Right ventricle myocardium superior (tissue), 1 donor: Measurements from ENCODE around the gene BICD1. TPM values are rescaled to one million over a fixed set of nuclear protein-coding genes. Genes with fewer than 3 reads are reported as not detected.
"Not testable (repeated sequence)": the region's sequence is repeated elsewhere in the genome, so short reads cannot be mapped to it uniquely, and the experiment has no call there.

ENCODE experiments used
- ATAC-seq: fragments of 200-7000 bp; cut with Tn5 transposase; one replicate; pipeline ENCODE4 v1.9.1; 2020; ENCODE audit warnings: mild to moderate bottlenecking; ENCODE audit not compliant: poor library complexity
- DNase-seq: peaks from one replicate; pipeline ENCODE4 v3.0.0-alpha.2; 2020
- intact Hi-C: fragments of 100-400 bp; cut with DNase I; formaldehyde crosslinking; loops from one replicate; pipeline ENCODE4 v1.11.2; 2022
- total RNA-seq: library from RNA; stranded (reverse); fragmentation: NEBNext Ultra II Directional; extraction: Animal tissue kit (Norgen Biotek cat#: 25700); gene quantifications from one replicate; pipeline ENCODE4 v1.2.1, GENCODE V29; 2021
- donor health status: DM: no; HTN: yes; CAD: no; lungs with severe emphysema.

Gene BICD1
- total RNA-seq, 1 donor from 2014 or later: 3.5 TPM

- DNase-seq (no peak), ATAC-seq (no peak)
- intact Hi-C loops: no loop called here
Observed at GRCh38 chr12:32257695-32258496, 151.2 kb downstream of the BICD1 start.

- DNase-seq (no peak), ATAC-seq (no peak)
- intact Hi-C loops: no loop called here
Observed at GRCh38 chr12:32260696-32261095, 154.0 kb downstream of the BICD1 start.

DNA sequence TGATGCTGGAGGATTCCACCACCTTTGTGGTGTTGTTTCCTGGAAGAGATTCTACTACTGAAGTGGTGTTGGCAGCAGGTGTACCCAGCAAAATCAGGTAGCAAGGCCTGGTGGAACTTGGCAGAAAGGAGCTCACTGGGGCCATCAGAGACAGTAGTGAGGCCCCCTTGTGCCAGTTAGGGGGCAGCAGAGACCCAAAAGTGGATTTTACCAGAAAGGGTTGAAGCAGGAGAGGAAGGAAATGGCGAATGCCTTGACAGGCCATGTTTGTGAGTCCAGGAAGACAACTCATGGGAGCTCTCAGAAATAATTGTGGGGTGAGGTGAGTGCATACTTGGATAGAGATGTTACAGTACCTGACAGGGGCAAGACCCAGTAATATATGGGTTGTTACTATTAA lies 155.0 kb downstream of the BICD1 start:
- intact Hi-C loops: no loop called here
- ATAC-seq (no peak), DNase-seq (no peak)

DNA sequence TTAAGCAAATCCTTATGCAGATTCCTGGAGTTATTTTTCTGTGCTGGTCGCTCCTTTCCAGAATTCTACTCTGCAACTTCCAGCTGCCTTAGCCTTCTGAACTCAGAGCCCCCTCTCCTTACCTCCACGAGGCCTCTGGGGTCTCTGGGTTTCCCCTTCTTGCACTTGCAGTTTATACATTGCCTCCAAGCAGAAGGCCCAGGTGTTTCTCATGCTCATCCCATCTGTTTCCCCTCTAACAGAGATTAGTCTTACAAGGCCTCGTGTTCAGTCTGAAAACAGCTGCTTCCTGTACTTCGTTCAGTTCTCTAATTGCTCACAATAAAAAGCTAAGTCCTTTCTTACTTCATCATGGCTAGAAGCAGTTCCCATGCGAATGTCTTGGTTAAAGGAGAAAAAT lies 158.3 kb downstream of the BICD1 start:
- intact Hi-C loops: no loop called here

DNA sequence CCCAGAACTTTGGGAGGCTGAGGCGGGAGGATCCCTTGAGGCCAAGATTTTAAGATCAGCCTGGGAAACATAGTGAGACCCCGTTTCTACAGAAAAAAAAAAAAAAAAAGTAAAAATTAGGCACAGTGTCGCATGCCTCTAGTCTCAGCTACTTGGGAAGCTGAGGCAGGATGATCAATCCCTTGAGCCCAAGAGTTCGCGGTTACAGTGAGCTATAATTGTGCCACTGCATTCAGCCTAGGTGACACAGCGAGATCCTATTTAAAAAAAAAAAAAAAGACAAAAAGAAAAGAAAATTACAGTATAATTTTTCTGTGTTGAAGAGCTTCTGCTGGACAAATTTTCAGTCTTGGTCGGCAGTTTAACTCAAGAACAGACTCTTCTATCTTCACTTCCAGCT lies 158.8 kb downstream of the BICD1 start:
- DNase-seq: no peak
- no peak for ATAC-seq
- intact Hi-C loops: no loop called here

More for the DNA sequence above, 158.3 kb downstream of the BICD1 start:
- no peak for ATAC-seq
- no peak for DNase-seq

- intact Hi-C loops: no loop called here
- DNase-seq (no peak), ATAC-seq (no peak)
Observed at GRCh38 chr12:32265951-32266350, 159.3 kb downstream of the BICD1 start.

GRCh38 chr12:32266756-32267155 lies 160.1 kb downstream of the BICD1 start:
- DNase-seq: no peak
- intact Hi-C loops: no loop called here
- no peak for ATAC-seq

GRCh38 chr12:32270818-32271710 lies 164.4 kb downstream of the BICD1 start:
- ATAC-seq (no peak), DNase-seq (no peak)
- intact Hi-C loops: no loop called here

- ATAC-seq (no peak), DNase-seq (no peak)
- intact Hi-C loops: no loop called here
Observed at GRCh38 chr12:32272465-32272864, 165.8 kb downstream of the BICD1 start.

DNA sequence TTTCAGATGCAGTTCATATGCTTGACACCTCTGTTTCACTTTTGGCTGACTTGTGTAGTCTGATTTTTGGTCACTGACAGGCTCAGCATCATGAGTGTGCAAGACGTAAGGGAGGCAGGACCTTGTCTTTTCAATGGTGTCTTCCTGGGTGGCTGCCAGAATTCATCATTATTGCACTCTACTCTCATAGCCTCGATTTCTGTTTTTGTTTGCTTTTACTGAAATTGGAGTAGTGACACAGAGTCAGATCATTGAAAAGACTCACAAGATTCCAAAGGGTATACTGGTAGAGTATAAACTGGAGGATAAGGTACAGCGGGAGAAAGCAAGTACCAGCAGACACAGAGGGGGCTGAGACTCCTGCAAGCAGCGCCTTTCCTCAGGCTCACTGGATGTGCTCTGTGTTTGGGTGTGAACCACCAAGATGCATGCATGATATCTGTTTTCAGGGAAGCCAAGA lies 166.4 kb downstream of the BICD1 start:
- intact Hi-C loops: no loop called here
- DNase-seq: no peak
- ATAC-seq: no peak

DNA sequence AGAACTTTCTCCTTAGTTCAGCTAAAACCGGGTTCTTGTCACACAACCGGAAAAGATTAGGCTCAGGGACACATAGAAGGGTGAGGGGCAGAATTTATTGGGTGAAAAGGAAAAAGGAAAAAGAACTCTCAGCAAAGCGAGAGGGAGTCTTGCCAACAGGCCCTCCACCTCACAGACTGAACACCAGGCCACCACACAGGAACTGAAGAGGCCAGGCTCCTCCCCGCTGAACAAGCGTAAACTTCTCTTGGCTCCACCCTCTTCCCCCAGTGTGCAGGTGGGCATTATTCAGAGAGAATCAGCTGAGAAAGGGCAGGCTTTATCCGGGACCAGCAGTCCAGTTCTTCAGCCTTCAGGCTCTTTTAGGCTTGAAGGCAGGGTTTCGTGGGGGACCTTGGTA lies 167.1 kb downstream of the BICD1 start:
- DNase-seq: no peak
- ATAC-seq: no peak
- intact Hi-C loops: no loop called here

- ATAC-seq (no peak), DNase-seq (no peak)
- intact Hi-C loops: no loop called here
Observed at GRCh38 chr12:32274665-32275064, 168.0 kb downstream of the BICD1 start.

DNA sequence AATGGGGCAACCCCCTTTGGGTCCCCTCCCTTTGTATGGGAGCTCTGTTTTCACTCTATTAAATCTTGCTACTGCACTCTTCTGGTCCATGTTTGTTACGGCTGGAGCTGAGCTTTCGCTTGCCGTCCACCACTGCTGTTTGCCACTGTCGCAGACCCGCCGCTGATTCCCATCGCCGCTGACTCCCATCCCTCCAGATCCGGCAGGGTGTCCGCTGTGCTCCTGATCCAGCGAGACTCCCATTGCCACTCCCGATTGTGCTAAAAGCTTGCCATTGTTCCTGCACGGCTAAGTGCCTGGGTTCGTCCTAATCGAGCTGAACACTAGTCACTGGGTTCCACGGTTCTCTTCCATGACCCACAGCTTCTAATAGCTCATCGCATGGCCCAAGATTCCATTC lies 168.9 kb downstream of the BICD1 start:
- intact Hi-C loops, DNase-seq, ATAC-seq: not testable (repeated sequence)

GRCh38 chr12:32277774-32278173 lies 171.1 kb downstream of the BICD1 start:
- no peak for DNase-seq
- no peak for ATAC-seq
- intact Hi-C loops: no loop called here

GRCh38 chr12:32281098-32281497 lies 174.5 kb downstream of the BICD1 start:
- no peak for ATAC-seq
- DNase-seq: no peak
- intact Hi-C loops: no loop called here

DNA sequence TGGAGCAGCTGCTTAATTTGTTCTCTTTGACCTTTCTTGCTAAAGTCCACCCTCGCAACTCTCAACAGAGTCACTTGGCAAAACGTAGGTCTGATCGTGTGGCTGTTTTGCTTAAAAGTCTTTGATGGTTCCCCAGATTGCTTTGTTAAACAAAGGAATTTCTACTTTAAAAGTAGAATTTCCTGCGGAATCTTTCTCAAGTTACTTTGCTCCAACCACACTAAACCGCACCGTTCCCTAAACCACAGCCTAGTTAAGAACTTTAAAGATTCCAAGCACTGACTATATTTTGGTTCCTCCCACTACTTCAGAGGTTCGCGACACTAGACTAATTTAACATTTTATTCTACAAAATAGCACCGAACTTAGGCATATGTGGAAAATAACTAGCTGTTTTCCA lies 177.9 kb downstream of the BICD1 start:
- DNase-seq (no peak), ATAC-seq (no peak)
- intact Hi-C loops: no loop called here

GRCh38 chr12:32285021-32285420 lies 178.4 kb downstream of the BICD1 start:
- intact Hi-C loops: no loop called here

DNA sequence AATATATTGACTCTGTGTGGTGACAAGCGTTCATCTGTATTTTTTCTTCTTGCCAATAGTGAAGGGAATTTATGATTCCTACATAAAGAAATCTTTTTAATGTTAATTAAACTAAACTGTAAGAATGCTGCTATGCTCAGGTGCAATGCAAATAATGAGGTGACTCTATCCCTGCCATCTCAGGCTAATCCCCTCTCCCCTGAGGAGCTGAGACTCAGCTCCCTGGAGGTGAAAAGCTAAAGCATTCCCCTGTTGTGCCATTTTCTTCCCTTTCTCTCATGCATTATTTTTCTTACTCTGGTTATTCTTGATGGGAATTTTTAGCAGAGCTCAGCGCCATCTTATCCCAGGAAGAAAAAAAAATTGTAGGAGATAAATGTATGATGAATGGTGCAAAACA lies 178.8 kb downstream of the BICD1 start:
- no peak for DNase-seq
- intact Hi-C loops: no loop called here
- no peak for ATAC-seq

More at GRCh38 chr12:32285021-32285420, 178.4 kb downstream of the BICD1 start:
- no peak for ATAC-seq
- DNase-seq: no peak

DNA sequence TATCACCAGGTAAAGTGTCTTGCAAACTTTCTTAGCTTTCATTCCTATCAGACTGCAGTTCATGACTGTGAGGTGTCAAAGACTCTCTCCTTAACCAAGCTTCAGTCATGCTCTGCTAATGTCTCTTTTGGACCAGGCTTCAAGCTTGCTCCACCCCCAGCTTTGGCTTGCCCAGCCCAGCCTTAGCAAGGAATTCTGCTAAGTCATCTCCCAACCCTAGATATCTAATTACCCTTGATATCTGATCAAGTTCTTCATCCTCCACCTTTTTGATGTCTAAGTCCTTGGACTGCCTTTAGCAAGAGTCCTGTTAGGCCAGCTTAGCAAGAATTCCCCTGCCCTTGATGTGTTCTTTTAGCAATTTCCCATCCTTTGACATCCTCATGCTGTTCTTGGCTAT lies 183.8 kb downstream of the BICD1 start:
- DNase-seq (no peak), ATAC-seq (no peak)
- intact Hi-C loops: no loop called here

GRCh38 chr12:32292151-32292550 lies 185.5 kb downstream of the BICD1 start:
- DNase-seq: no peak
- no peak for ATAC-seq
- intact Hi-C loops: no loop called here
